Measurements from ENCODE around the gene CHD1.

The CHD1 gene

GRCh38 chr5:98804066-98804465, 124.7 kb downstream of the CHD1 start:
- DNase-seq = no peak

Measured in CD4-positive, alpha-beta T cell treated with Interleukin-17A for 1 hour (primary cell).